GM12878 (cell line): ENCODE measurements around the gene TCF4. TPM values are rescaled to one million over a fixed set of nuclear protein-coding genes. Genes with fewer than 3 reads are reported as not detected.
A peak's percentile ranks its signal among the peaks of the same experiment; 100 is the strongest.

Experiments
- ATAC-seq: fragments of 200-7000 bp; cut with Tn5 transposase; 3 replicates; pipeline ENCODE4 v1.9.1; 2020; ENCODE audit warnings: mild to moderate bottlenecking, moderate library complexity
- BruUV-seq: library from RNA; stranded (reverse); fragments of 400-500 nt; replicated peaks from 2 replicates; lab custom pipeline; 2021; lab: Mats Ljungman, UMichigan
- CTCF ChIA-PET: fragments of 300-600 bp; sonication (Branson Sonifier 250); formaldehyde crosslinking; extraction: SDS; loops from one replicate; lab custom pipeline; 2021; ENCODE audit warnings: inconsistent platforms; lab: Yijun Ruan, JAX
- POLR2A ChIA-PET: fragments of 350-600 bp; formaldehyde crosslinking; extraction: SDS; loops from one replicate; lab custom pipeline; 2021; ENCODE audit warnings: inconsistent platforms; lab: Charles Lee
- RAD21 ChIA-PET: fragments of 300-600 bp; sonication (Branson Sonifier 250); formaldehyde crosslinking; loops from one replicate; lab custom pipeline; 2023; ENCODE audit warnings: antibody characterized with exemption; ENCODE audit not compliant: unreplicated experiment; lab: Charles Lee
- SMC1A ChIA-PET: fragments of 300-600 bp; sonication (Branson Sonifier 250); formaldehyde crosslinking; loops from one replicate; lab custom pipeline; 2023; ENCODE audit not compliant: unreplicated experiment, uncharacterized antibody; lab: Charles Lee
- DNase-seq: peaks from one replicate; pipeline ENCODE4 v3.0.0-alpha.2; 2011; ENCODE audit warnings: low read depth, low spot score
- FAIRE-seq: peaks from 3 replicates; lab custom pipeline; 2011; peaks lifted over from hg19 to GRCh38; lab: Jason Lieb, UNC
- H2AFZ ChIP-seq: 2 replicates; pipeline ENCODE4 v1.6.0; 2011; ENCODE audit warnings: low read depth, low read length, control low read depth; ENCODE audit not compliant: control insufficient read depth
- H3K27ac ChIP-seq: 2 replicates; pipeline ENCODE4 v1.5.1; 2011; ENCODE audit warnings: control low read depth; ENCODE audit not compliant: control insufficient read depth, insufficient read depth
- H3K27me3 ChIP-seq, 2 experiments: replicated peaks in 1 of 2; 2 replicates each; pipeline versions ENCODE4 v1.6.0 to v1.6.1; 2011; ENCODE audit warnings: low read length in 1 of 2; ENCODE audit not compliant: control insufficient read depth in 2 of 2, insufficient read depth in 2 of 2
- H3K36me3 ChIP-seq, 2 experiments: 2 replicates each; pipeline ENCODE4 v1.5.1; 2011; ENCODE audit warnings: low read length in 1 of 2; ENCODE audit not compliant: control insufficient read depth in 2 of 2, insufficient read depth in 2 of 2
- H3K4me1 ChIP-seq: 2 replicates; pipeline ENCODE4 v1.6.1; 2011; ENCODE audit warnings: mild to moderate bottlenecking, low read length, moderate library complexity, mixed read lengths; ENCODE audit not compliant: control insufficient read depth, insufficient read depth
- H3K4me2 ChIP-seq: 2 replicates; pipeline ENCODE4 v1.6.0; 2011; ENCODE audit warnings: control low read depth; ENCODE audit not compliant: control insufficient read depth, insufficient read depth
- H3K4me3 ChIP-seq: fragments of 200-600 bp; sonication (generic); 2 replicates; pipeline ENCODE4 v1.5.1; 2016
- H3K79me2 ChIP-seq: 2 replicates; pipeline ENCODE4 v1.6.0; 2011; ENCODE audit warnings: low read length; ENCODE audit not compliant: control insufficient read depth, insufficient read depth
- H3K9ac ChIP-seq: 2 replicates; pipeline ENCODE4 v1.8.0; 2011; ENCODE audit warnings: low read length, control low read depth, mixed read lengths; ENCODE audit not compliant: control insufficient read depth, insufficient read depth
- H3K9me3 ChIP-seq: replicated peaks from 3 replicates; pipeline ENCODE4 v1.5.1; 2011; ENCODE audit warnings: mild to moderate bottlenecking, low read length; ENCODE audit not compliant: control insufficient read depth, insufficient read depth
- H4K20me1 ChIP-seq: 2 replicates; pipeline ENCODE4 v1.6.0; 2011; ENCODE audit not compliant: control insufficient read depth, insufficient read depth
- IKZF2 ChIP-seq, 2 experiments: fragments of 450-650 bp; IDR thresholded peaks; 2 replicates each; pipeline ENCODE4 v1.6.1; 2017; ENCODE audit warnings: mild to moderate bottlenecking in 2 of 2, moderate library complexity in 2 of 2
- JUNB ChIP-seq: IDR thresholded peaks from 2 replicates; pipeline ENCODE4 v1.6.1; 2016; ENCODE audit warnings: antibody characterized with exemption, mild to moderate bottlenecking
- LARP7 ChIP-seq: fragments of 450-650 bp; IDR thresholded peaks from 2 replicates; pipeline ENCODE4 v1.6.1; 2017; ENCODE audit warnings: mild to moderate bottlenecking
- MTA2 ChIP-seq: fragments of 450-650 bp; IDR thresholded peaks from 2 replicates; pipeline ENCODE4 v1.6.1; 2016; ENCODE audit warnings: low read depth, mild to moderate bottlenecking, moderate library complexity
- PKNOX1 ChIP-seq: fragments of 450-650 bp; IDR thresholded peaks from 2 replicates; pipeline ENCODE4 v1.6.1; 2016; ENCODE audit warnings: mild to moderate bottlenecking
- WGBS: methylation state at CpG from one replicate; pipeline ENCODE4 v1.1.6; 2016; ENCODE audit warnings: low lambda C conversion rate; ENCODE audit not compliant: insufficient replicate concordance, insufficient coverage; ENCODE audit errors: missing lambda C conversion rate; 5-methylcytosine and 5-hydroxymethylcytosine counted together
- in situ Hi-C: fragments of 300-500 bp; cut with MboI; formaldehyde crosslinking; loops from 9 replicates; pipeline ENCODE4 v1.14.3; 2018; ENCODE audit warnings: mixed read lengths
- intact Hi-C: fragments of 100-400 bp; cut with micrococcal nuclease; formaldehyde crosslinking; loops from one replicate; pipeline ENCODE4 v1.14.2; 2022; ENCODE audit not compliant: unreplicated experiment
- polyA plus RNA-seq, 11 experiments: library from polyadenylated mRNA; depleted of rRNA in 4 of 11; unstranded in 6 of 11; stranded (reverse) in 5 of 11; fragments of >200 nt; fragmentation: Nextera tagmentation in 4 of 11; fragmentation: Illumina TruSeq in 1 of 11; extraction: Ambion mirVana in 4 of 11; extraction: Trizol in 1 of 11; gene quantifications; 1 replicate in 1 of 11; 2 replicates in 10 of 11; pipeline versions ENCODE4 v1.2.1 to v1.2.3, GENCODE V29; 2011 to 2016; ENCODE audit warnings: inconsistent platforms in 2 of 11, missing spikeins in 2 of 11, low read depth in 1 of 11
- total RNA-seq, 4 experiments: library from RNA; depleted of rRNA in 3 of 4; stranded (reverse); fragments of >200 nt in 3 of 4; fragmentation: Illumina TruSeq in 1 of 4; extraction: Trizol in 1 of 4; gene quantifications; 2 replicates each; pipeline versions ENCODE4 v1.2.1 to v1.2.3, GENCODE V29; 2013 to 2021

TCF4 gene
- total and polyA plus RNA-seq, 10 of the 15 experiments (the other 5 are each of a cell fraction or from before 2014, with no cell fraction given): 15.2 to 94.0 (median 31.5) TPM

- H4K20me1 ChIP-seq: no peaks in the 10 kb centered on the region
- H3K9me3 ChIP-seq: no peaks in the 10 kb centered on the region
- ChIA-PET POLR2A (interaction anchor here (0.5 kb wide), 1 partner anchor 119 kb away, joined by 3 read pairs; no protein-coding TSS in a partner anchor), RAD21 (interaction anchor here (0.8 to 1.4 kb wide), 4 partner anchors 29 to 961 kb away, joined by 3 to 4 read pairs (median 4); no protein-coding TSS in a partner anchor), CTCF (interaction anchor here (1.1 to 5.2 kb wide), 3 partner anchors 9 to 117 kb away, joined by 3 to 21 read pairs (median 7); no protein-coding TSS in a partner anchor), SMC1A (interaction anchor here (0.6 to 1.5 kb wide), 6 partner anchors 17 to 167 kb away, joined by 3 to 4 read pairs (median 3); no protein-coding TSS in a partner anchor)
- H3K36me3 ChIP-seq: no peaks in the 10 kb centered on the region
- TF ChIP-seq IKZF2 (IDR thresholded peaks at IDR 0.05) (peak in 1 of 2 experiments; percentile 13; a peak in 1 of 4 replicates), MTA2 (peak; percentile 56), LARP7 (no peak), PKNOX1 (peak; percentile 71), JUNB (peak; percentile 53)
- no peak for DNase-seq
- H3K27me3 ChIP-seq: no peaks in the 10 kb centered on the region; a peak in 2 of 4 replicates
- H3K4me1 ChIP-seq: no peaks in the 10 kb centered on the region
- WGBS: 2% methylated on average over 3 of the region's 3 CpGs
- intact Hi-C loops (no loop called here), in situ Hi-C loops (no loop called here)
- no peak for FAIRE-seq
- H3K27ac ChIP-seq: no peak overlapping the region
- H3K79me2 ChIP-seq: no peaks in the 10 kb centered on the region
- no peak overlapping the region for H3K9ac ChIP-seq
- no peak overlapping the region for H3K4me3 ChIP-seq
- no peak overlapping the region for H2AFZ ChIP-seq
- peak; percentile 81 for ATAC-seq
- BruUV-seq: no TSS peak
- H3K4me2 ChIP-seq: no peak overlapping the region
Measured at GRCh38 chr18:55351980-55352714, 235.8 kb downstream of the TCF4 start.
